ENCODE data around the gene ORM1.
"Not testable (repeated sequence)": the region's sequence is repeated elsewhere in the genome, so short reads cannot be mapped to it uniquely, and the experiment has no call there.

The ORM1 gene

GRCh38 chr9:114318416-114318815 lies 4.5 kb upstream of the ORM1 start:
- DNase-seq (ENCODE audit: low read depth), result no peak
- H3K4me3 ChIP-seq (ENCODE audit: low read depth, low read length), result no peak overlapping the region
- TF ChIP-seq CTCF (IDR thresholded peaks at IDR 0.05; ENCODE audit: low read depth, low read length, missing control alignments), result no peak

- DNase-seq (ENCODE audit: low read depth), result no peak
- no peak overlapping the region for H3K4me3 ChIP-seq (ENCODE audit: low read depth, low read length)
- no peak for TF ChIP-seq CTCF (IDR thresholded peaks at IDR 0.05; ENCODE audit: low read depth, low read length, missing control alignments)
These were observed 3.8 kb upstream of the ORM1 start for GRCh38 chr9:114319147-114319546.

GRCh38 chr9:114320710-114321109 lies 2.2 kb upstream of the ORM1 start:
- DNase-seq (ENCODE audit: low read depth); H3K4me3 ChIP-seq (ENCODE audit: low read depth, low read length): not testable (repeated sequence)

GRCh38 chr9:114321759-114322158 lies 1.1 kb upstream of the ORM1 start:
- no peak for DNase-seq (ENCODE audit: low read depth)
- H3K4me3 ChIP-seq (ENCODE audit: low read depth, low read length), result no peak overlapping the region
- TF ChIP-seq CTCF (IDR thresholded peaks at IDR 0.05; ENCODE audit: low read depth, low read length, missing control alignments), result no peak

GRCh38 chr9:114322160-114322818 lies 609 bp upstream of the ORM1 start:
- not testable (repeated sequence) for H3K4me3 ChIP-seq (ENCODE audit: low read depth, low read length); DNase-seq (ENCODE audit: low read depth)

GRCh38 chr9:114323849-114324248 lies 951 bp downstream of the ORM1 start:
- not testable (repeated sequence) for DNase-seq (ENCODE audit: low read depth)

GRCh38 chr9:114324492-114324891 lies 1.6 kb downstream of the ORM1 start:
- no peak for DNase-seq (ENCODE audit: low read depth)
- no peak overlapping the region for H3K4me3 ChIP-seq (ENCODE audit: low read depth, low read length)
- TF ChIP-seq CTCF (IDR thresholded peaks at IDR 0.05; ENCODE audit: low read depth, low read length, missing control alignments), result no peak

More at GRCh38 chr9:114323849-114324248, 951 bp downstream of the ORM1 start:
- not testable (repeated sequence) for H3K4me3 ChIP-seq (ENCODE audit: low read depth, low read length)

GRCh38 chr9:114324965-114325364 lies 2.1 kb downstream of the ORM1 start:
- not testable (repeated sequence) for H3K4me3 ChIP-seq (ENCODE audit: low read depth, low read length); DNase-seq (ENCODE audit: low read depth)

GRCh38 chr9:114325684-114326254 lies 2.9 kb downstream of the ORM1 start:
- DNase-seq (ENCODE audit: low read depth); H3K4me3 ChIP-seq (ENCODE audit: low read depth, low read length): not testable (repeated sequence)

- TF ChIP-seq CTCF (IDR thresholded peaks at IDR 0.05; ENCODE audit: low read depth, low read length, missing control alignments), result no peak
- no peak overlapping the region for H3K4me3 ChIP-seq (ENCODE audit: low read depth, low read length)
- DNase-seq (ENCODE audit: low read depth), result no peak
These were observed 4.9 kb downstream of the ORM1 start for GRCh38 chr9:114327749-114328148.

GRCh38 chr9:114328357-114328820 lies 5.5 kb downstream of the ORM1 start:
- not testable (repeated sequence) for H3K4me3 ChIP-seq (ENCODE audit: low read depth, low read length)

GRCh38 chr9:114328937-114329624 lies 6.2 kb downstream of the ORM1 start:
- DNase-seq (ENCODE audit: low read depth); H3K4me3 ChIP-seq (ENCODE audit: low read depth, low read length): not testable (repeated sequence)

More at GRCh38 chr9:114328357-114328820, 5.5 kb downstream of the ORM1 start:
- not testable (repeated sequence) for DNase-seq (ENCODE audit: low read depth)

GRCh38 chr9:114329625-114330022 lies 6.7 kb downstream of the ORM1 start, which contains the start of gene ORM2:
TSS of gene ORM2 (plus strand) at chr9:114329869. CDS start at chr9:114329905, 36 bp downstream.
- not testable (repeated sequence) for H3K4me3 ChIP-seq (ENCODE audit: low read depth, low read length); DNase-seq (ENCODE audit: low read depth)

All from GM12864 (cell line).